ENCODE data around the gene CD93. TPM values are rescaled to one million over a fixed set of nuclear protein-coding genes. Genes with fewer than 3 reads are reported as not detected.

The CD93 gene
- polyA plus RNA-seq, 1 experiment = 0.02 TPM

DNA sequence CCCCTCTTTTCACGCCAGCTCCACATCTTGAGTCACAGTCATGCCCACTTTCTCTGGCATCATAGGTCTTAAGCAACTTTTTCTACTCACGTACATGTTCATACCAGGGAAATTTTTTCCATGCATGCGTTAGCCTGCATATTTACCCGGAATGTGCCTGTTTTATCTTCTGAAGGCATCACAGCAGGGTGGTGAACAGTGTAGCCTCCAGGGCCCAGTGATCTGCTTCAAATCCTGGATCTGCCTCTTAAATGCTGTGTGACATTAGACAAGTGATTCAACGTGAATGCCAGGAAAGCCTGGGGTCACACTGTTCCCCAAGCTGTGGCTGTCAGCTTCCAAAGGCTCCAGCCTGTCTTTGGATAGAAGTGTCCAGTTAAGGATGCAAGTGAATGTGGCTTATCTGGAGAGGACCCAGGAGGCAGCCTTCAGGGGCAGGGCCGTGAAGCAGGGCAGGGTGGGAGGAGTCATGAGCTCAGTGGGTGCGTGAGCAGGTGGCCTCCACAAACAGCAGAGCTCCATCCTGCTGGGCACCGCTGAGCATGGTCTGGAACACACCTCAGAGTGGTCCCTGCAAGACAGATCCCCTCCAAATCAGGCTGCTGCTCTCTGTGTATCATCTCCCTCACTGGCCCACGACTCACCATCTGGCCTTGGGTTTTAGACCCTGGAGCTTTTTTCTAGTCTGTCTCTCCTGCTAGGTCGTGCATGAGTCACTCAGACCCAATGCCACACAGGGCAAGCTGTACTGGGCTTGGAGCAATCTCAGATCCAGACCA is 30.4 kb upstream of the CD93 start:
- CTCF ChIA-PET = interaction anchor here (0.6 to 1.5 kb wide), 3 partner anchors 25 to 425 kb away, joined by 3 to 5 read pairs (median 3); no protein-coding TSS in a partner anchor
- Histone ChIP-seq H3K4me3 (ENCODE audit: low read depth, low read length) (no peak overlapping the region), H3K27me3 (ENCODE audit: control insufficient read depth, insufficient read depth, low read length) (no peaks in the 10 kb centered on the region), H3K9me3 (ENCODE audit: control insufficient read depth, insufficient read depth, low read length) (no peaks in the 10 kb centered on the region; the same call in 1 of the 2 replicates), H3K27ac (ENCODE audit: low read depth, low read length) (no peak overlapping the region)
- TF ChIP-seq CTCF (IDR thresholded peaks at IDR 0.05; ENCODE audit: low read depth, low read length) = no peak
- POLR2A ChIA-PET = interaction anchor here (1.0 kb wide), 1 partner anchor 10 kb away, joined by 3 read pairs; no protein-coding TSS in a partner anchor
- peak; percentile 36 for DNase-seq (ENCODE audit: low read depth, low spot score)

DNA sequence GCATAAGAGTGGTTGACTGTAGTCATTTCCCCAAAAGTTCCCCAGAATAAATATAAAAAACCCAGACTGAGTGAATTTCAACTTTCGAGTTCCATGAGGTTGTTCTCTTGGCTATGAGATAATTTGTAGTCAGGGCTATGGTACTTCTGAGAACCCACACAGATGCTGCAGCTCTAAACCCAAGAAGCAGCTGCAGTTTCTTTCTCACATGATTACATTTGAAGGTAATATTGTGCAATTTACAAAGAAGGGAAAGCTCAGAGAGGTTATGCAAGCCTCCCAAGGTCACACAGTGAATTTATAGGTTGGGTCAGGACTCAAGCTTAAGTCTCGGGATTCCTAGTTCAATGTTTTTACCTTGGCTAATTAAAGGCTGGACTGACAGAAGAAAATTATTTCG is 29.7 kb upstream of the CD93 start:
- POLR2A ChIA-PET = interaction anchor here (1.0 kb wide), 1 partner anchor 10 kb away, joined by 3 read pairs; no protein-coding TSS in a partner anchor
- Histone ChIP-seq H3K4me3 (ENCODE audit: low read depth, low read length) (no peak overlapping the region), H3K9me3 (ENCODE audit: control insufficient read depth, insufficient read depth, low read length) (no peaks in the 10 kb centered on the region; the same call in 1 of the 2 replicates), H3K27ac (ENCODE audit: low read depth, low read length) (no peak overlapping the region), H3K27me3 (ENCODE audit: control insufficient read depth, insufficient read depth, low read length) (peaks cover 2% of the 10 kb centered on the region)
- DNase-seq (ENCODE audit: low read depth, low spot score) = peak; percentile 11
- no peak for TF ChIP-seq CTCF (IDR thresholded peaks at IDR 0.05; ENCODE audit: low read depth, low read length)
- CTCF ChIA-PET = interaction anchor here (1.3 to 1.5 kb wide), 2 partner anchors 65 to 424 kb away, joined by 3 to 5 read pairs; no protein-coding TSS in a partner anchor

- Histone ChIP-seq H3K4me3 (ENCODE audit: low read depth, low read length) (no peak overlapping the region), H3K27me3 (ENCODE audit: control insufficient read depth, insufficient read depth, low read length) (peaks cover 2% of the 10 kb centered on the region), H3K9me3 (ENCODE audit: control insufficient read depth, insufficient read depth, low read length) (no peaks in the 10 kb centered on the region; the same call in 1 of the 2 replicates), H3K27ac (ENCODE audit: low read depth, low read length) (no peak overlapping the region)
- no peak for TF ChIP-seq CTCF (IDR thresholded peaks at IDR 0.05; ENCODE audit: low read depth, low read length)
- DNase-seq (ENCODE audit: low read depth, low spot score) = no peak
- ChIA-PET CTCF (no interaction called here), POLR2A (no interaction called here)
Measured at GRCh38 chr20:23114448-23115082, 28.4 kb upstream of the CD93 start.

- Histone ChIP-seq H3K27me3 (ENCODE audit: control insufficient read depth, insufficient read depth, low read length) (peaks cover 2% of the 10 kb centered on the region), H3K27ac (ENCODE audit: low read depth, low read length) (no peak overlapping the region), H3K9me3 (ENCODE audit: control insufficient read depth, insufficient read depth, low read length) (no peaks in the 10 kb centered on the region), H3K4me3 (ENCODE audit: low read depth, low read length) (no peak overlapping the region)
- no peak for DNase-seq (ENCODE audit: low read depth, low spot score)
- ChIA-PET POLR2A (no interaction called here), CTCF (no interaction called here)
- TF ChIP-seq CTCF (IDR thresholded peaks at IDR 0.05; ENCODE audit: low read depth, low read length) = no peak
Measured at GRCh38 chr20:23114018-23114417, 27.9 kb upstream of the CD93 start.

DNA sequence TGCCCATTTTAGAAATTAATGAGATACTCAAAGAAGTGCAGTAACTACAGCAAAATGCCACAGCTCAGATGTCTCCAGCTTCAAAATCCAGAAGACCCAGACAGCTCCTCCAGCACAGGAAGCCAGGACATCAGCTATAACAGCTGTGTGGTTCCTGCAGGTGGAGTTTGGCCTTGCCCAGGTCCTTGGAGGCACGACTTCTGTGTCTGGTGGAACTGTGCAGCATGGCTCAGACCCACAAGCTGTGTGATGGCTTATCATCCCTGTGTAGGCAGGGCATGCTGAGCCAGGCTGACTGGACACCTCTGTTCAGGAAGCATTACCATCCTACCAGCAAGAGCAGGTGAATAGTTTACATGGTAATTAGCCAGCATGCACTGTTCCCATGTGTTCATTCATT is 26.5 kb upstream of the CD93 start:
- H3K4me3 ChIP-seq (ENCODE audit: low read depth, low read length) = no peak overlapping the region
- no peak for TF ChIP-seq CTCF (IDR thresholded peaks at IDR 0.05; ENCODE audit: low read depth, low read length)
- ChIA-PET CTCF (no interaction called here), POLR2A (no interaction called here)
- H3K9me3 ChIP-seq (ENCODE audit: control insufficient read depth, insufficient read depth, low read length) = no peaks in the 10 kb centered on the region
- no peak for DNase-seq (ENCODE audit: low read depth, low spot score)
- peaks cover 2% of the 10 kb centered on the region for H3K27me3 ChIP-seq (ENCODE audit: control insufficient read depth, insufficient read depth, low read length)
- H3K27ac ChIP-seq (ENCODE audit: low read depth, low read length) = no peak overlapping the region
